ENCODE data around the gene ACCSL. TPM values are rescaled to one million over a fixed set of nuclear protein-coding genes. Genes with fewer than 3 reads are reported as not detected.
A peak's percentile ranks its signal among the peaks of the same experiment; 100 is the strongest.

Gene ACCSL
- total RNA-seq, 1 donor from 2014 or later, result not detected

GRCh38 chr11:44094260-44094868 lies 46.6 kb downstream of the ACCSL start:
- FAIRE-seq, result peak; percentile 24
- DNase-seq (ENCODE audit: low spot score in 2 of 2), result peak; percentile 74 to 77

DNA sequence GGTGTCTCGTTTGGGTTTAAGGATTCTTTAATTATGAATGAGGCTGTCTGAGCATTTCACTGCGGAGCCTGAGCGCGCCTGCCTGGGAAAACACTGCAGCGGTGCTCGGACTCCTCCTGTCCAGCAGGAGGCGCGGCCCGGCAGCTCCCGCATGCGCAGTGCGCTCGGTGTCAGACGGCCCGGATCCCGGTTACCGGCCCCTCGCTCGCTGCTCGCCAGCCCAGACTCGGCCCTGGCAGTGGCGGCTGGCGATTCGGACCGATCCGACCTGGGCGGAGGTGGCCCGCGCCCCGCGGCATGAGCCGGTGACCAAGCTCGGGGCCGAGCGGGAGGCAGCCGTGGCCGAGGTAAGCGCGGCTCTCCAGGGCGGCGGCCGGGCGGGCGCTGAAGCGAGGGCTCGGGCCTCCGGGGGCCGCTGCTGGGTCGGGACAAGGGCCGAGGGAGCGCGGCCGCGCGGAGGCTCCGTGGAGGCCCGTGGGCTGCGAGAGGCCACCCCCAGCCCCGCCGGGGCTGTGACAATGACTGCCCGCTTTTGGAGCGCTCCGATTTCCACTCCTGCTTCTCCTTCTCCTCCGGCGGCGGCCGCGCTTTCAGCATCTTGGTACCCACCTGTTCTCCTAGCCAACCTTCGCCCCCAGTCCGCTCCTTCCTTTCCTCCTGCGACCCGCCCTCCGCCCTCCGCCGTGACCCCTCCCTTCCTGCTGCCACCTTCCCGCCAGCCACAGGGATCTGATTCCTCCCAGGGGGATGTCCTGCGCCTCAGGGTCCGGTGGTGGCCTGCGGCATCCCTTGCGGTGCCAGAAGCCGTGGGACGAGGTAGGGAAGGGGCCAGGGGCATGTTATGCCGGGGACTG lies 48.0 kb downstream of the ACCSL start, which contains the start of gene EXT2:
Gene EXT2, plus strand, starts transcription at position 173 of the 854 bp plus-strand sequence. CDS start 12,035 bp downstream, outside the sequence.
- peak; percentile 89 to 91 for DNase-seq (ENCODE audit: low spot score in 2 of 2)

GRCh38 chr11:44096360-44097185 lies 48.8 kb downstream of the ACCSL start:
- FAIRE-seq, result no peak
- no peak for DNase-seq (ENCODE audit: low spot score in 2 of 2)

More for the DNA sequence above, 48.0 kb downstream of the ACCSL start, which contains the start of gene EXT2:
- no peak for FAIRE-seq

DNA sequence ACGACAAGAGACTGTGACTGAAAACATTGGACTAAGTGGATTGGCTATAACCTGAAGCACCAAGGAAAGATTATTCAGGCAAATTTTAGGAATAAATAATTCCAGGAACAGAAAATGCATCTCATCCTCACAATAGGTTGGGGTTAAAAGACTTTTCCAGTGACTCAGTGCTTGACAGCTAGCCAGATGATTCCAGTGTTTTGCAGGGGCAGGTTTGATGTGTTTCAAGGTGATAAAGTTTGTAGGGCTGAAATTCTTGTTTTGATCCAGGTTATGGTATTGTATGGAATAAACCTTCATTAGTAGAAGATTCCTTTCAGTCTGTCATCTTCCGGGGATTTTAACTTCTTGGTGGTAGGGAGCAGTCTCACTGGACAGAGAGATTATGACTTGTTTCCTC lies 50.0 kb downstream of the ACCSL start:
- FAIRE-seq (no peak), DNase-seq (ENCODE audit: low spot score in 2 of 2) (no peak)

DNA sequence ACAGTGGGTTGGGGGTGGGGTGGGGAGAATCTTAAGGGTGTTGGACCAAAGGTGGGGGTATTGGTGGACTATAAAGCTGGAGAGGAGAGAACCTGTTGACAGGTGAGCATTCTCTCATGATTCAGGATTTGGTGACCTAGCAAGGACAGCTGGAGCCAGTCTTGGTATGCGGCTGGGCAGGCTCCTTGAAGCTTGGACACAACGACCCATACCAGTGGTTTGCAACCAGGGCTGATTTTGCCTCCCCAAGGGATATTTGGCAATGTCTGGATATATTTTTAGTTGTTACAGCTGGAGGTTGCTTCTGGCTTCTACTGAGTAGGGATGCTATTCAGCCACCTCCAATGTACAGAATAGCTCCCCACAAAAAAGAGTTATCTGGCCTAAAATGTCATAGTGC lies 53.3 kb downstream of the ACCSL start:
- FAIRE-seq (no peak), DNase-seq (ENCODE audit: low spot score in 2 of 2) (no peak)

- FAIRE-seq (no peak), DNase-seq (ENCODE audit: low spot score in 2 of 2) (no peak)
Measured at GRCh38 chr11:44104481-44105294, 56.9 kb downstream of the ACCSL start.

DNA sequence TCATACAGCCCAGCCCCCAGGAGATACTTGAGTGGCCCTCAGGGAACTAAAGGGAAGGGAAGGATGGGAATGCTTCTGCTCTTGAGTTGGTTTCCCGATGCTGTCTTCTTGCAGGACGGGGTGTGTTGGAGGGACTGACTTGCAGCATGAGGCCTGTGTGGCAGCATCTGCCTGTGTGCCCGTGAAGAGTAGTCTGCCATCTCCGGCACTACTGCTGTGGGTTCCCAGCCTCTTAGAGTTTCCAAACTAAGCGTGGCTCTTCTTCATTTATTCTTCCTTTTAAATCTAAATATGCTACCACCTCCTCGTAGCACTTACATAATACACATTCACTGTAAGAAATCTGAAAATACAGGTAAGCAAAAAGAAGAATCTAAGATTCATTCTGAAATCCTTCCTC lies 60.5 kb downstream of the ACCSL start:
- DNase-seq (ENCODE audit: low spot score in 2 of 2), result no peak
- FAIRE-seq, result no peak

Other genes with a start within 250 kb of the ACCSL start
- gene ALKBH3, start 167.2 kb upstream of the ACCSL start, total RNA-seq, result 16.7 TPM
- 15.5 TPM for gene C11orf96, start 105.3 kb upstream of the ACCSL start, total RNA-seq
- gene ACCS, start 18.3 kb downstream of the ACCSL start, total RNA-seq, result 5.3 TPM
- gene EXT2, start 47.7 kb downstream of the ACCSL start, total RNA-seq, result 142 TPM